ENCODE measurements around the gene DRAM1. TPM values are rescaled to one million over a fixed set of nuclear protein-coding genes. Genes with fewer than 3 reads are reported as not detected.
A peak's percentile ranks its signal among the peaks of the same experiment; 100 is the strongest.

The DRAM1 gene
- polyA plus RNA-seq, 2 of the 4 experiments (the other 2 are of a cell fraction), result 28.0 to 39.1 TPM

GRCh38 chr12:101892794-101893193 is 15.4 kb downstream of the DRAM1 start:
- TF ChIP-seq HOXB13 (CRISPR knock-in tag; IDR thresholded peaks at IDR 0.05; ENCODE audit: low read depth) (no peak), RAD21 (conservative IDR thresholded peaks at IDR 0.05 in 1 of 2, IDR thresholded peaks at IDR 0.05 in 1 of 2) (no peak), JUNB (IDR thresholded peaks at IDR 0.05) (no peak), MAX (IDR thresholded peaks at IDR 0.05) (no peak), CBX8 (IDR thresholded peaks at IDR 0.05) (no peak), MAZ (IDR thresholded peaks at IDR 0.05; ENCODE audit: borderline replicate concordance, low read depth, low read length) (no peak), POLR2AphosphoS2 (conservative IDR thresholded peaks at IDR 0.05; ENCODE audit: low read length) (no peak), HEYL (CRISPR knock-in tag; IDR thresholded peaks at IDR 0.05) (no peak), FOXS1 (CRISPR knock-in tag; IDR thresholded peaks at IDR 0.05) (no peak), POLR2A (IDR thresholded peaks at IDR 0.05; ENCODE audit: low read length) (no peak), RNF2 (IDR thresholded peaks at IDR 0.05; ENCODE audit: borderline replicate concordance, low read depth) (no peak), ZC3H11A (IDR thresholded peaks at IDR 0.05) (no peak), MAFK (IDR thresholded peaks at IDR 0.05; ENCODE audit: partially characterized antibody) (no peak), HMGXB4 (CRISPR knock-in tag; IDR thresholded peaks at IDR 0.05; ENCODE audit: borderline replicate concordance) (no peak), JUN (IDR thresholded peaks at IDR 0.05) (no peak), CTCF (IDR thresholded peaks at IDR 0.05) (no peak), HDAC2 (IDR thresholded peaks at IDR 0.05) (no peak)
- no peak for DNase-seq (ENCODE audit: low read depth in 1 of 2, low spot score in 1 of 2)
- ChIA-PET CTCF (interaction anchor here (0.9 to 3.4 kb wide), 5 partner anchors 18 to 120 kb away, joined by 3 to 14 read pairs (median 3); partner anchors contain the start of gene GNPTAB), POLR2A (interaction anchor here (2.2 kb wide), 1 partner anchor 15 kb away, joined by 14 read pairs; the partner anchor contains the start of gene DRAM1)
- no peak for ATAC-seq
- Histone ChIP-seq H3K4me3 (no peak overlapping the region), H3K27ac (peak overlapping the region; percentile 58 to 80; a peak in 5 of 6 replicates), H3K4me2 (peak overlapping the region; percentile 64), H3K9me3 (no peaks in the 10 kb centered on the region), H3K4me1 (peaks cover 54% of the 10 kb centered on the region)
- FAIRE-seq, result no peak

- H3K9me3 ChIP-seq, result no peaks in the 10 kb centered on the region
- no peak overlapping the region for H3K27ac ChIP-seq
- WGBS (ENCODE audit: missing lambda C conversion rate), result 87% methylated on average over 3 of the region's 3 CpGs
- no peak overlapping the region for H3K4me2 ChIP-seq
- POLR2A ChIA-PET, result no interaction called here
- ATAC-seq (no peak), DNase-seq (ENCODE audit: low read depth in 1 of 2, low spot score in 1 of 2) (no peak), FAIRE-seq (no peak)
- CTCF ChIA-PET, result interaction anchor here (0.6 kb wide), 1 partner anchor 69 kb away, joined by 3 read pairs; no protein-coding TSS in a partner anchor
- TF ChIP-seq EHMT2 (IDR thresholded peaks at IDR 0.05; ENCODE audit: low read depth), result no peak
- TF ChIP-seq HOXA7 (CRISPR knock-in tag; IDR thresholded peaks at IDR 0.05), result no peak
- TF ChIP-seq HEYL (CRISPR knock-in tag; IDR thresholded peaks at IDR 0.05), result no peak
- TF ChIP-seq ZC3H11A (IDR thresholded peaks at IDR 0.05), result no peak
- no peak for TF ChIP-seq FOXS1 (CRISPR knock-in tag; IDR thresholded peaks at IDR 0.05)
- TF ChIP-seq ZSCAN20 (CRISPR knock-in tag; IDR thresholded peaks at IDR 0.05), result no peak
- peaks cover 2% of the 10 kb centered on the region; the same call in 1 of the 3 replicates for H3K4me1 ChIP-seq
- no peak overlapping the region for H3K4me3 ChIP-seq
Observed at GRCh38 chr12:101901777-101902176, 24.4 kb downstream of the DRAM1 start.

GRCh38 chr12:101902641-101903040 is 25.3 kb downstream of the DRAM1 start:
- ChIA-PET POLR2A (no interaction called here), CTCF (no interaction called here)
- H3K4me2 ChIP-seq, result no peak overlapping the region
- no peak for FAIRE-seq
- no peak for TF ChIP-seq ESRRA (IDR thresholded peaks at IDR 0.05; ENCODE audit: borderline replicate concordance, low read length)
- TF ChIP-seq PBX3 (IDR thresholded peaks at IDR 0.05), result no peak
- TF ChIP-seq ELK1 (IDR thresholded peaks at IDR 0.05; ENCODE audit: low read depth, low read length), result no peak
- TF ChIP-seq RARB (CRISPR knock-in tag; IDR thresholded peaks at IDR 0.05), result no peak
- TF ChIP-seq POLR2A (IDR thresholded peaks at IDR 0.05; ENCODE audit: low read length), result no peak
- H3K4me3 ChIP-seq, result no peak overlapping the region
- DNase-seq (ENCODE audit: low read depth in 1 of 2, low spot score in 1 of 2), result no peak
- no peaks in the 10 kb centered on the region for H3K9me3 ChIP-seq
- ATAC-seq, result no peak
- WGBS (ENCODE audit: missing lambda C conversion rate), result 98% methylated on average over 8 of the region's 8 CpGs
- H3K4me1 ChIP-seq, result peaks cover 2% of the 10 kb centered on the region; the same call in 1 of the 3 replicates
- H3K27ac ChIP-seq, result no peak overlapping the region

Measured in A549 (cell line).